GM18520 (cell line): ENCODE data around the gene ANXA3.
A peak's percentile ranks its signal among the peaks of the same experiment; 100 is the strongest.
"Not testable (repeated sequence)": the region's sequence is repeated elsewhere in the genome, so short reads cannot be mapped to it uniquely, and the experiment has no call there.

Source experiments
- ATAC-seq: cut with Tn5 transposase; IDR thresholded peaks from one replicate; pipeline ENCODE4 v1.9.1; 2021; ENCODE audit not compliant: unreplicated experiment

Gene ANXA3

DNA sequence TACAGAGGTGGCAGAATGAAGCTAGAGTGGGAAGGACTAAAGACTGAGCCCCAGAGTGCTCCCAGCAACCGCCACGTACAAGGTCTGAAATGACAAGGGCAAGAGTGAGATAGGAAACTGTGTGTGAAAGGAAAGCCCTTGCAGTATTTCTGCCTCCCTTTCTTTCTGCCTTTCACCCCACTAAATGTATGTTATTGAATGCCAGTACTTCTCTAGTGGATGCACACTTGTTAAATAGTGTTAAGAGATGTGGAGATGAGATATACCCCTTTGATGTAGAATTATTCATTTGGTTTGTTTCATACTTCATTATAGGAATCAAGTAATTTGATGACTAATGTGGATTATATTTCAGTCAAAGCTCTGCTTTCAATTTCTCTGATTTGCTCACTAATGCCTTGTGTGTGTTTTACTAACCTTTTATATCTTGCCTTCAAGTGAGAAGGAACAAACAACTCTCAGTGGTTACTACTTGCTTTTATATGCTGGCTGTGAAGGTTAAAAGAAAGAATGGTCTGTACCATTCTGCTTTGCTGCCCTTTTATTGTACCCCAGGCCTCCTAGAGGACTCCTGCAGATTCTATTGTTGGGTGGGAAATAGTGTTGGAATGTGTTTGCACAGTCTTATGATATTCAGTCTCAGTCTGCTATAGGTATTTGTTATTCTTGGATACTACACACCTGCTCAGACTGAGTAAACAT lies 8.0 kb upstream of the ANXA3 start:
- ATAC-seq: no peak

DNA sequence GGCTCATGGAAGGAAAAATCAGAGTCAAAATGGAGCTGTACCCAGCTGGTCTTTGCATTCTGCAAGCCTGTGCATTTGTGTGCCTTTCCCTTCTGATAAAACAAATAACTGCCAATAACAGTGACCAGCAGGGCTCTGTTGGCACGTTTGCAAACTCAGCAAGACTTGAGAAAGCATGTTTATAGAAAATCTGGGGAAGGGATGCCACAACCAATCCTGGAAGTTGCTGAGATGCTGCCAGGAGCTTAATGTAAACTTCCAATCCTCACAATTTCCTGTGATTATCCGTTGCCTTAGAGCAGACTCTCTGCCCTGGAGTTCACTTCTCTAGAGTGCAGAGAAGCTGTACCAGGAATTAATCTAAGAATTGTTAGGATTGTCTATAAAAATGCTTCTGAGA lies 6.9 kb upstream of the ANXA3 start:
- ATAC-seq: no peak

DNA sequence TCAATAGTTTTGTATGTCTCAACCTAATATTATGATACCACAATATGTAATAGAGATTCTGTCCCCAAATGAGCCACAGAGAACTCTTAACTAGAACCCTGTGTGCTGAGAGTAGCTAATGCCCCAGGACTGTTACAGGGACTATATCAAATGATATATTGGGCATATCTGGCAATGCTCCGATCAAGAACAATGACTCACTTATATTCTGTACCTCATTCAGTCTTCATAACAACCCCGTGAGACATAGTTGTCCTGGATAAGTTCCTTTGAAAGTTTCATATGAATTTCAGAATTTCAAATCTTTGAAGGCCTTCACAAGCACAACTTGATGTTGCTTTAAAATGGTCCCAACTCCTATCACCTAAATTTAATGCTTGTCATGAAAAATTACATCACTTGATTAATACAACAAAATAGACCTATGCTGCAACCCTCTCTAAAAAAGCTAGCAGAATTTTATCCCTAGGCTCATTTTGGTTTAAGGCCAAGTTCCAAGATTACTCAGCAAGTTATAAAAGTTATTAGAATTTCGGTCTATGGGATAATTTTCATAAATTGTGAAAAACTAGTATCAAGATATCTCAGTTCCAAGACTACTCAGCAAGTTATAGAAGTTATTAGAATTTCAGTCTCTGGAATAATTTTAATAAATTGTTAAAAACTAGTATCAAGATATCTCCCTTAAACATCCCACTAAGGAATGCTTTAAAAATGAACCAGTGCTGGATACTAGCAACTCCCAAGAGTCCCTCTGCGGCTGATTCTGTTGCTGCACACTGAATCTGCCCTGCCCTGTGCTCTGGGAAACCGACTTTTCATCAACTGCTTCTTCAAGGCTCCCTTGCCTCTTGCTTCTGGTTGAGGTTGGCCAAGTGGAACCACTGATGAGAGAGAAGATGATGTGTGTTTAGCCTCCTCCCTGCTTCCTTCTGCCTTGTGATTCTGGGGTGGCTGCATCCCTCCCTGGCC lies 6.0 kb upstream of the ANXA3 start:
- no peak for ATAC-seq

DNA sequence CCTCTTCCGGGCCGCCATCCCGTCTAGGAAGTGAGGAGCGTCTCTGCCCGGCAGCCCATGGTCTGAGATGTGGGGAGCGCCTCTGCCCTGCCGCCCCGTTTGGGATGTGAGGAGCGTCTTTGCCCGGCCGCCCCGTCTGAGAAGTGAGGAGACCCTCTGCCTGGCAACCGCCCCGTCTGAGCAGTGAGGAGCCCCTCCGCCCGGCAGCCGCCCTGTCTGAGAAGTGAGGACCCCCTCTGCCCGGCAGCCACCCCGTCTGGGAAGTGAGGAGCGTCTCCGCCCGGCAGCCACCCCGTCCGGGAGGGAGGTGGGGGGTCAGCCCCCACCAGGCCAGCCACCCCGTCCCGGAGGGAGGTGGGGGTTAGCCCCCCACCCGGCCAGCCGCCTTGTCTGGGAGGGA lies 3.7 kb upstream of the ANXA3 start:
- ATAC-seq: not testable (repeated sequence)

DNA sequence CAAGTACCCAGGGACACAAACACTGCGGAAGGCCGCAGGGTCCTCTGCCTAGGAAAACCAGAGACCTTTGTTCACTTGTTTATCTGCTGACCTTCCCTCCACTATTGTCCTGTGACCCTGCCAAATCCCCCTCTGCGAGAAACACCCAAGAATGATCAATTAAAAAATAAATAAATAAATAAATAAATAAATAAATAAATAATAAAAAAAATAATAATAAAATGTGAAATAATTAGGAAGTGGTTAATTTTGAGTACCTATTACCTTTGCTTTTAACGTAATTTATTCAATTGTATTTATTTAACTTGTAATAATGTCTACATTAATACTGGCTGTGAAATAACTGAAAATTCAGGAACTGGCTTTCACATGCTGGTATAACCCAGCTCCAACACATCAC lies 2.7 kb upstream of the ANXA3 start:
- not testable (repeated sequence) for ATAC-seq

DNA sequence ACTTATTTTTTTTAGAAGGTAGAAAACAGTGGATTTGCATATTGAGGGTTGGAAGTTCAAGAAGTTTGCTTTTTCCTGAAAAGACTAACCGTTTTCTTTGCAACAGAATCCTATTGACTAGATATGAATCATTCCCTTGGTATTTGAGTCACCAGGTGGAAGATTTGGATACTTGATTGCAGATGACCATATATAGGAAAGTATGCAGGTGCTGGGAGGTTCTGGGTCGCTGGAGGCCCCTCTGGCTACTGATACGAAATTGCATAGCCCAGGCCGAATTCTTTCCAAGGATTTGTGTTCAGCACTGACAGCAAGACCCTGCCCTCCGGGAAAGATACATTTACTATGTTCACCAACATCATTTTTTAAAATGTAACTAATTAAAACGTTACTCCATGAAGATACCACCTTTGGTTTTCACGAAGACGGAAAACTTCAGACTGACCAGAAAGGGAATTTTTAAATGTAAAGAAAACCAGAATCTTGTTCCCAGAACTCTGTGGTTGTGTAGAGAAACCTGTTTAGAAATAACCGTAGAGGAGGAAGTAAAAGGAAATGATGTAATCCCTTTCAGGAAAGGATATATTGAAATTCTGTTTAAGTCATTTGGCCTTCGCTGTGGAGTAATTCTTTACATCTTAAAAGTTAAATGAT lies 946 bp downstream of the ANXA3 start:
- no peak for ATAC-seq

DNA sequence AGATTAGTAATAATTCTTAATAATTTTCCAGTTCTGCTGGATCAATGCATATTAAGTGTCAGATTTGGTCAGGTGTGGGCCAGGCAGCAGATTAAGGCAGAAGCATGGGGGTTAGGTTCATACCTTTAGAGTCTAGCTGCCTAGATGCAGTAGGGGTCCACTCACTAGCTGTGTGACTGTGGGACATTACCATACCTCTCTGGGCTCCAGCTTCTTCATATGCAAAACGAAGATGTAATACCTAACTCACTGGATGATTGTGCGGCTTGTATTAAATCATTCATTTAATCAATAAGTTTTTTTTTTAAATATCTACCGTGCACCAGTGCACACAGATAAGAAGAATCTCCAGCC lies 1.4 kb downstream of the ANXA3 start:
- no peak for ATAC-seq

DNA sequence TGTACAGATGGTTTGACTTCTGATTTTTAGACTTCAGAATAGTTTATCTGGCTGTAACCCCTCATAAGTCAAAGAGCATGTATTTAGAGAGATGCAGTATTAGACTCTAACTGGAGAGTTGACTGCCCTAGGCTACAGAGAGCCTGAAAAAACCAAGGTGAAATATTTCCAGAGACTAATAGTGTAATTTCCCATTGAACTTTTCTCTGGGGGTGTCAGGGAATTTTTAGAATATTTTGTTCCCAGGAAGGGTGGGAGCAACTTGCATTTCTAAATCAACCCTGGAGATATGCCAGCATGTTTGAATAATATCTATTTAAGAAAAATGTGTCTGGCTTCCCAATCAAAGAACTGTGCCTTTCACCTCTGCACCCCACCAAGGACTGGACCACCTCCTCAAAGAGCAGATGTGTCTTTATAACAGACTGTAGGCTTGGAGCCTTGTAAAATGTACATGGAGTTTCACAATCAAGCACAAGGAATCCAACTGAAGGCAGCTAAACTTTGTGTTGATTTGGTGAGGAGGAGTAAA lies 2.0 kb downstream of the ANXA3 start:
- ATAC-seq: no peak

DNA sequence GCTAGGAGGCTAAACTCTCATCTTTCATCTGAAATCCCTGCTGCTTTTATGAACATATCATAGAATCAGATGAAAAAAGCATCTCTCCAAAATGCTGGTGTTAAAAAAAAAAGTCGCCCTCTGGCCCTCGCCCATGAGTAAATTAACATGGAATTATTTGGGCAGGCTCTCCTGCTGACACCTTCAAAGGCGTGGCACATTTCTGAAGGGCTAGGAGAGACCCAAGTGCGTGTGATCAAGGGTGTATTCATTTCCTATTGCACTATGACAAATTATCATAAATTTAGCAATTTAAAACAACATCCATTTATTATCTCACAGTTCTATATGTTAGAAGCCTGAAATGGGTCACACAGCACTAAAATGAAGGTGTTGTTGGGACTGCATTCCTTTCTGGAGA lies 5.1 kb downstream of the ANXA3 start:
- ATAC-seq: no peak

DNA sequence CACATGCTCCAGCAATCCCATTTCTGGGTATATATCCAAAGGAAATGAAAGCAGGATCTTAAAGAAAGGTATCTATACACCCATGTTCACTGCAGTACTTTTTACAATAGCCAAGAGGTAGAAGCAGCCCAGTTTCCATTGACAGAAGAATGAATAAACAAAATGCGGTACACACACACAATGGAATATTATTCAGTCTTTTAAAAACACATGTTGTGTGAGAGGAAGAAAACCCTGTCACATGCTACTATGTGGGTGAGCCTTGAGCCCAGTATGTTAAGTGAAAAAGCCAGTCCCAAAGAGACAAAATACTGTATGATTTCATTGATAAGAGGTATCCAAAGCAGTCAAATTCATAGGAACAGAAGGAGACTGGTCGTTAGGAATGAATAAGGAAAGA lies 6.3 kb downstream of the ANXA3 start:
- ATAC-seq: no peak

DNA sequence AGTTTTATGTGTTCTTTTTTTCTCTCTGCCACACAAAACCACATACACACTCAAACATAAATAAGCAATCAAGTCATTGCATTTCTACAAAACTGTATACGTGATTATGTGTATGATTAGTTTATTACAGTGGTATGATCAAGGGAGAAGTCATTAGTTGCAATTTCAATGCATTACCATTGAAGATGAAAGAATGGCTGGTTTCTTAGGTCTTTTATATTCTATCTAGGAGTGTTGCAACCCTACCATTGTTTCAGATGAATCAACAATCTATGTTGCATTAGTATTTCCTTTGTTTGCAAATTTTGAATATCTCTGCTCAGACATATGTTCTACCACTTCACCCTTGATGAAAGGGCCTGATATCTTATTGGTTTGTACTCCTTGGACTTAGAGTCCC lies 6.8 kb downstream of the ANXA3 start:
- no peak for ATAC-seq

DNA sequence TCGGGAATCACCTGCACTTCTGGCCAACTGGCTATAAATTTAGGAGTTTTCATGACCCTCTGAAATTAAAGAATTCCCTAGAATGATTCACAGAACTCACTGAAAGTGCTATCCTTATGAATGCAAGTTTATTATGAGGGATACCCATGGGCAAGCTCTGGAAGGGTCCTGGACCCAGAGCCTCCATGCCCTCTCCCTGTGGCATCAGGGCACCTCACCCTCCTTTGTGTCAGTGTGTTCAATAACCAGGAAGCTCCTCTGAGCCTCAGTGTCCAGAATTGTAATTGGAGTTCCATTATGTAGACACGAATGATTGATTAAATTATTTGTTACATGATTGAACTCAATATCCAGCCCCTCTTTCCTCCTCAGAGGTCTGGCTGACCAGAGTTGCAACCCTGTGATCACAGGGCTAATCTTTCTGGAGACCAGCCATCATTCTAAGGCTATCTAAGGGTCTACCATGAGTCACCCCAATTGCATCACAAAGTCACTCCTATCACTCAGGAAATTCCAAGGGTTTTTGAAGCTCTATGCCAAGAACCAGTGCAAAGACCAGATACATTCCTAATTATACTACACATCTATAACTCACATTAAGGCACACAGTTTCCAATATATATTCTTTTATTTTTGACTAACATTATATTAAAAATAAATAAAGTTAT lies 8.9 kb downstream of the ANXA3 start:
- no peak for ATAC-seq

DNA sequence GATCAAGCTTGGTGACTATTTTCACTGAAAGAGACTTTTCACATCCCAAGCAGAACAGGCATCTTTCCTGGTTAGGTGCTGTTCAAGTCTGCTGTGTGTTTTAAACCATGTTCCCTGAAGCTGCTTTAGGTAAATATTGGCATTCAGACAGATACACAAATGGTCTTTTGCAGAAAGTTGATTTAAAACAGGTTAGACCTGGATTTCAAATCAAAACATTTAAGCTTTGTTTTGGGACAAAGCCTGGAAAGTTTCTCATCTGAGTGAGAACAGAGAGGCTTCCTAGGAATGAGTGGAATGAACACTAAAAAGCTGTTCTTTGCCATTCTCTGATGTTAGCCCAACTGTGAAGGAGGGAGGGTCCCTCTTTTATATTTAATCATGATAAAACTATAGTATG lies 10.1 kb downstream of the ANXA3 start:
- no peak for ATAC-seq

DNA sequence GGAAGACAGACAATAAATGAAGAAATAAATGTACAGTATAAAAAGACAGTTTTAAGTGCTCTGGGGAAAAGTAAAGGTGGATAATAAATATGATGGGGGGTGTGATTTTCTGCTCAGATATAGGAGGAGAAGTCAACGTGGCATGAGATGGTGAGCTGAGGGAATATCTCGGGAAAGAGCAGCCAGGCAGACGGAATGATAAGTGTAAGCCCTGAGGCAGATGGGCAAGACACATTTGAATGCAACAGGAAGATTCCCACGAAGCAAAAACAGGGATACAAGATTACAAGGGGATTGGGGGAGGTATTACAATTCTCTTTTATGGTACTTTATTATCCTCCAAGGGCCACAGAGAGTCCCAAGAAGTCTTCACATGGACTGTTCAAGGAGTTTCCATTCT lies 11.1 kb downstream of the ANXA3 start:
- no peak for ATAC-seq

DNA sequence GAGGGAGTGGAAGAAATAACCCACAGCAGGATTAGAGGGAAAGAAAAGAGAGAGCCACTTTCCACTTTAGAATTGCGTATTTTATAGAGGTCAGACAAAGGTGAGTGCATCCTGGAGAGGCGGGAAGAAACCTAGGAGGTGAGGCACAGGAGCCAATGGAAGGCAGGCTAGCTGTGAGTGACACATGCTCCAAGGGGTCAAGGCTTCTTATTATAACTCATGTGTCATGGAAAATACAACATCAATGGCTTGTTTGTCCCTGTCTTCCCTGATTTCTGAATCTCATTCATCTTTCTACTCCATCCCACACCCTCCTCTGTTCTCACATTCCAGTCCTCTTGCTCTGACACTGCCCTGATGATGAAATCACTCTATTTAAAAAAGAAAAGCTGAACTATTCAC lies 14.4 kb downstream of the ANXA3 start:
- ATAC-seq: no peak

DNA sequence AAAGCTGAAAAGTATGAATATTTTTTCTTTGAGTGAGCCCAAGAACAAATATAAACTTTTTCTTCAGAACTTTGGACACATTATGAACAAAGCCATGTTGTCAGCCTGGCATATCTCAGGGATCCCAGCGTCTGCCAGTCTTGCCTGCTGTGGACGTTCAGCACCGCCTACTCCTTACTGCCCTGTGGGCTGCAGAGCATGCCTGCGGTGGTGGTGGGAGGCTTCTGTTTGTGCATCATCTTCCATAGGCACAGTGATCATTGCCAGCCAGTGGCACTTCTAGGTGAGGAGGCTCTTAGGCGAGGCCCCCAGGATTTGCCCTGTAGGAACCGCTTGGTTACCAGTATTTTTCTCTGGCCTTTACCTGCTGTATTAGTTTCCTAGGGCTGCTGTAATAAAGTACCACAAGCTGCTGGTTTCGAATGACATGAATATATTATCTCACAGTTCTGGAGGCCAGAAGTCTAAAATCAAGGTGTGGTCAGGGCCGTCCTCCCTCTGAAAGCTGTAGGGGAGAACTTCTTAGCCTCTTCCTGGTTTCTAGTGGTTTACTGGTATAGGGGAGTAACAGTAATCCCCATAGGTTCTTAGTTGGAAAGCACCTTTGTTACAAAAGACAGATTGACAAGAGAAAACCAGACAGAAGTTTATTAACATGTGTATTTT lies 15.4 kb downstream of the ANXA3 start:
- ATAC-seq: peak; percentile 78

DNA sequence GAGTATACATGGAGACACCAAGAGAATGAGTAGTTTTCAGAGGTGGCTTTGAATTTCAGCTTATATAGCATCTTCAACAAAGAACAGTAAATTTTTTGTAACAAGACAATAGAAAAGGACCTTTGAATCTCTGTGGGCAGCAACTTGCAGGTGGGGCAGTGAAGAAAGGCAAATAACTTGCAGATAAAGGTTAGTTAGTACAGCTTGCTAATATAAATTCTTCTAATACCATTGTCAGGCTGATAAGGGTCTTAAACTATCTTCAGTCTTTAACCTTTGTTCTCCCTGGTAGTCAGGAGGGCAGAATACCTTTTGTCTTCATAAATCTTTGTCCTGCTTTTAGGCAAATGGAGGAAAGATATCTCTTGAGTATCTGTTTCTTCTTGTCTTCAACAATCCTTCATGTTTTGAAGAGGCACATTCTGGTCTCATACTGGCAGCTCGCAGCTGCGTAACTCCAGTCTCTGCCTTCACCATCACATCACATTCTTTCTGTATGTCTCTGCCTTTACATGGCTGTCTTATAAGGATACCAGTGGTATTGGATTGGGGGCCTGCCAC lies 16.0 kb downstream of the ANXA3 start:
- no peak for ATAC-seq

DNA sequence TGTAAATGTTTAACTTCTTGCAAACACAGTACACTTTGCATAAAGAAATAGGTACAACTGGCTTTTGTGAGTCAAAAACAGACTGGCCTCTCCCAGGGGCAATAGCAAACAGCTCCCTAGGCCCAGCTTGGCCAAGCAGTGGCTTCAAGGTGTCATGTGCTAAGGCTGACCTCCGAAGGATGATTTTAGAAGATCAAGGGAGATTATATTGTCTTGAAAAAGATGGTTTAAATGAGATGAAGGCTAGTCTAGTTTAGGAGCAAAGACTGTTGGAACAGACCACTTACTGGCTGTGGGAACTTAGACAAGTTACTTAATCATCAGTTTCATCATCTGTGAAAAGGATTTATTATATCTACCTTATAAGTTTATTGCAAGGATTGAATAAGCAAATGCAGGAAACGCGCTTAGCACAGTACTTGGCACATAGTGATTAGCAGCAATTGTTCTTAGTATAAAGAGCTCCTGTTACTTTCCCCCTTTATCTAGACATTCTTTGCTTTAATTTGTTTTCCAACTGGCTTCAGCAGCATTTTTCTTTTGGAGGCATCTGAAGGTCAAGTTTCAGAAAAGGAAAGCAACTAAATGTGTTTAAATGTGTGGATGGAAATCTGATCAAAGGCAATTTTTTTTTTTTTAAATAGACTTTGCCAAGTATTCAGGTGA lies 17.2 kb downstream of the ANXA3 start:
- ATAC-seq: peak; percentile 65

DNA sequence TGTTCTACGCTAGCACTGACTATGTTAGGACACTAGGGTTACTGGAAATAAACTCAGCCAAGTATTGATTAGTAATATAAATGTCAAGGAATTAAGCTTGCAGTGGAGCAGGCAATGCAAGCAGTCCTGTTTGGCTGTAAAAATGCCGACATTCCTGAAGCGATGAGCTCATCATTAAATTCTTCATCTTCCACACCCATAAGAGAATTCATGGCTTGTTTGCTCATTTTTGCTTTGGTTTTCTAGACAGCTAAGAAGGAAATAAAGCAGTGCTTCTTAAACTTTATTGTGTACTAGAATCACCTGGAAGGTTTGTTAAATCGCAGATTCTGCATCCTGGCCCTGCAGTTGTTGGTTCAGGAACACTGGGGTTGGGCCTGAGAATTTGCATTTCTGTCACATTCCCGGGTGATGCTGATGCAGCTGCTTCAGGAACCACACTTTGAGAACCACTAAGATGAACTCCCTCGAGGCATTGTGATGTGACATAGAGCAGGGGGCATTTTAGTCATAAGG lies 17.8 kb downstream of the ANXA3 start:
- ATAC-seq: no peak
